Islet precursor cell (in vitro differentiated cells): ENCODE measurements around the gene NLRP1.
"Not testable (repeated sequence)": the region's sequence is repeated elsewhere in the genome, so short reads cannot be mapped to it uniquely, and the experiment has no call there.

Source experiments
- DNase-seq: peaks from one replicate; pipeline ENCODE4 v3.0.0-alpha.2; 2018

NLRP1 gene

GRCh38 chr17:5585836-5586521, 1.7 kb upstream of the NLRP1 start:
- DNase-seq = peak; percentile 53

GRCh38 chr17:5585287-5585794, 1.0 kb upstream of the NLRP1 start:
- DNase-seq = no peak

- no peak for DNase-seq
Observed at GRCh38 chr17:5583426-5584382, 605 bp downstream of the NLRP1 start.

GRCh38 chr17:5582209-5583185, 1.8 kb downstream of the NLRP1 start:
- DNase-seq = peak; percentile 56

GRCh38 chr17:5581655-5582054, 2.7 kb downstream of the NLRP1 start:
- no peak for DNase-seq

GRCh38 chr17:5580969-5581368, 3.3 kb downstream of the NLRP1 start:
- DNase-seq = no peak

GRCh38 chr17:5580367-5580766, 3.9 kb downstream of the NLRP1 start:
- DNase-seq = no peak

GRCh38 chr17:5578768-5579167, 5.5 kb downstream of the NLRP1 start:
- DNase-seq = not testable (repeated sequence)

- DNase-seq = not testable (repeated sequence)
Observed at GRCh38 chr17:5573017-5573416, 11.3 kb downstream of the NLRP1 start.

GRCh38 chr17:5571281-5571680, 13.0 kb downstream of the NLRP1 start:
- no peak for DNase-seq

GRCh38 chr17:5565808-5566207, 18.5 kb downstream of the NLRP1 start:
- DNase-seq = no peak

- DNase-seq = no peak
Observed at GRCh38 chr17:5563456-5563855, 20.9 kb downstream of the NLRP1 start.

- no peak for DNase-seq
Observed at GRCh38 chr17:5562661-5563360, 21.5 kb downstream of the NLRP1 start.

GRCh38 chr17:5561736-5562571, 22.4 kb downstream of the NLRP1 start:
- peak; percentile 54 for DNase-seq

- no peak for DNase-seq
Observed at GRCh38 chr17:5560361-5560988, 23.8 kb downstream of the NLRP1 start.

- DNase-seq = peak; percentile 51
Observed at GRCh38 chr17:5558815-5559785, 25.2 kb downstream of the NLRP1 start.

GRCh38 chr17:5557990-5558389, 26.3 kb downstream of the NLRP1 start:
- no peak for DNase-seq

GRCh38 chr17:5557485-5557884, 26.8 kb downstream of the NLRP1 start:
- no peak for DNase-seq

- no peak for DNase-seq
Observed at GRCh38 chr17:5555254-5555653, 29.1 kb downstream of the NLRP1 start.
